ENCODE data around the gene SPRY1.

The SPRY1 gene

DNA sequence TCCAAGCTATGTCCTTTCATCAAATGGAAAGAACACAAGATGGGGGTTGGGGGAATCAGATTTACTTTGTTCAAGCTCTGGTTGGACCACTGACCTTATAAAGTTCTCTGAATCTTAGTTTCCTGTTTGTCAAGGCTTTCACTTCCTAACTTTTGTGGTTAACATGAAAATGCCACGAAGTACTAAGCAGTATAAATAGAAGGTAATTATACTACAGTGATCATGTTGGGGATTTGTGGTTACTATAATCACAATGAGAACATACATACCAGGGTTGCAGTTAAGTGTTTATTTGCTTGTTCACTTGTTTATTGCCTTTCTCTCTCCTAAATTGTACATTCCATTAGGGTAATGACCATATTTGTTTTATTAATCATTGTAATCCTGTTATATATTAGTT lies 53.2 kb downstream of the SPRY1 start:
- H3K4me3 ChIP-seq (ENCODE audit: low read depth, low read length): no peak overlapping the region
- DNase-seq (ENCODE audit: low read depth): no peak
- TF ChIP-seq, protein P1, sequence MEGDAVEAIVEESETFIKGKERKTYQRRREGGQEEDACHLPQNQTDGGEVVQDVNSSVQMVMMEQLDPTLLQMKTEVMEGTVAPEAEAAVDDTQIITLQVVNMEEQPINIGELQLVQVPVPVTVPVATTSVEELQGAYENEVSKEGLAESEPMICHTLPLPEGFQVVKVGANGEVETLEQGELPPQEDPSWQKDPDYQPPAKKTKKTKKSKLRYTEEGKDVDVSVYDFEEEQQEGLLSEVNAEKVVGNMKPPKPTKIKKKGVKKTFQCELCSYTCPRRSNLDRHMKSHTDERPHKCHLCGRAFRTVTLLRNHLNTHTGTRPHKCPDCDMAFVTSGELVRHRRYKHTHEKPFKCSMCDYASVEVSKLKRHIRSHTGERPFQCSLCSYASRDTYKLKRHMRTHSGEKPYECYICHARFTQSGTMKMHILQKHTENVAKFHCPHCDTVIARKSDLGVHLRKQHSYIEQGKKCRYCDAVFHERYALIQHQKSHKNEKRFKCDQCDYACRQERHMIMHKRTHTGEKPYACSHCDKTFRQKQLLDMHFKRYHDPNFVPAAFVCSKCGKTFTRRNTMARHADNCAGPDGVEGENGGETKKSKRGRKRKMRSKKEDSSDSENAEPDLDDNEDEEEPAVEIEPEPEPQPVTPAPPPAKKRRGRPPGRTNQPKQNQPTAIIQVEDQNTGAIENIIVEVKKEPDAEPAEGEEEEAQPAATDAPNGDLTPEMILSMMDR (IDR thresholded peaks at IDR 0.05; ENCODE audit: low read depth, low read length, missing control alignments): no peak

DNA sequence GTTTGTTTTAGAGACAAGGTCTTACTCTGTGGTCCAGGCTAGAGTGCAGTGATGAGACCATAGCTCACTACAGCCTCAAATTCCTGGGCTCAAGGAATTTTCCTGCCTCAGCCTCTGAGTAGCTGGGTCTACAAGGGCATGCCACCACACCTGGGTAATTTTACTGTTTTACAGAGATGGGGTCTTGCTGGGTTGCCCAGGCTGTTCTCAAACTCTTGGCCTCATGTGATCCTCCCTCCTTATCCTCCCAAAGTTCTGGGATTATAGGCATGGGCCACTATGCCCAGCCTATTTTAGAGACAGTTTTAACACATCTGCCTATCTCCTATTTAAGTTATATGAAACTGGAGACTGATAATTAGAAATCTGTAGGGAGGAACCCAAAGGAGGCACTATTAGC lies 53.8 kb downstream of the SPRY1 start:
- TF ChIP-seq, protein P1 (IDR thresholded peaks at IDR 0.05; ENCODE audit: low read depth, low read length, missing control alignments): no peak
- no peak for DNase-seq (ENCODE audit: low read depth)
- no peak overlapping the region for H3K4me3 ChIP-seq (ENCODE audit: low read depth, low read length)

DNA sequence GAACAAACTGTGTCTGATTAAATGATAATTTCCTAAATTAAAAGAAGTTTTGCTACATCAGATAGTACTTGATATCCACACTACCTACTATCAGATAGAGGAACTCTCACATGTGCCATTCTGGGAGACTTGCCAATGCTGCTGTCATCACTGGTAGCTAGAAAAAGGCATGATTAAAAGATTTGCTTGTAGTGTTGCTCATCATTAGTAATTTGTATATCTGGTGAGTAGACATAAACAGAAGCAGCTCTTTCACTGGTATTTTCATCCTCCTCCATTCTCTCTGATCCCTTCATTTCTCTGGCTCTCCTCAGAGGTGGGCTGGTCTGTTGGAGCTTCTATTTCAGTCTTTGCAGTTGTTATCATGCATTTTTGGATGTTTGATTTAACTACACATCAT lies 56.0 kb downstream of the SPRY1 start:
- H3K4me3 ChIP-seq (ENCODE audit: low read depth, low read length): no peak overlapping the region
- DNase-seq (ENCODE audit: low read depth): no peak

DNA sequence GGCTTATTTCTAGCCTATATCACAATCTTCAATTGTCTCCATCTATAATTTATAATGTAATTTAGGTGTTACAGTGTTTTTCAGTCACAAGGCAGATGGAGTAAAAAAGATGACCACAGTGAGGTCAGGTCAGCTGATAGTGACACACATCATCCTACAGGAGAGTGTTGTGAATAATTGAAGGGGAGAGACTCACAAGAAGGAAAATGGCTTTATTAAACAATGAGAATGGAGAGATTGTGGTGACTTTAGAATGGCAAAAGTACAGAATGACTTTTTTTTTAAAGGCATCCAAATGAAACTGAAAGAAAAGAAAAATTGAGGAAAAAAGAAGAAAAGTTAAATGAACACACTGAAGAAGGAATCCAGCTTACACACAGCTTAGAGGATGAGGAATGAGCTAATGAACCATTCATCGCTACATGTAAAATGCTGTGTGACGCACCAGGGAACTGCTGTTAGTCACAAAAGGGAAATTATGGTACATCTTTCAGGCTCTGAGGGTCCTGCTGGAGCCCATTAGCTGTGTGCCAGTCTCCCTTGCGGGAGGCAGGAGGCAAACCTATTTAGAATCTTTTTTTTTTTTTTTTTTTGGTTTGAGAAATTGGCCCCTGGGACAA lies 56.6 kb downstream of the SPRY1 start:
- H3K4me3 ChIP-seq (ENCODE audit: low read depth, low read length): no peak overlapping the region
- no peak for DNase-seq (ENCODE audit: low read depth)
- TF ChIP-seq, protein P1 (IDR thresholded peaks at IDR 0.05; ENCODE audit: low read depth, low read length, missing control alignments): no peak

More for the DNA sequence above, 56.0 kb downstream of the SPRY1 start:
- TF ChIP-seq, protein P1 (IDR thresholded peaks at IDR 0.05; ENCODE audit: low read depth, low read length, missing control alignments): no peak

All from GM12864 (cell line).